ENCODE measurements around the gene GEMIN7. TPM values are rescaled to one million over a fixed set of nuclear protein-coding genes. Genes with fewer than 3 reads are reported as not detected.

GEMIN7 gene
- total and polyA plus RNA-seq, 8 donors: 18.9 to 25.4 (median 21.5) TPM

- Histone ChIP-seq H3K27me3 (no peaks in the 10 kb centered on the region), H3K4me3 (no peak overlapping the region), H3K27ac (peak overlapping the region in 1 of 2 donors; percentile 20), H3K9me3 (no peaks in the 10 kb centered on the region), H3K36me3 (peaks cover 0 to 65% of the 10 kb centered on the region in 2 donors), H3K4me1 (peaks cover 0 to 67% of the 10 kb centered on the region in 2 donors)
- ATAC-seq: peak; percentile 72
- intact Hi-C loops (cut with DNase I): no loop called here
- DNase-seq: no peak
- TF ChIP-seq CTCF (IDR thresholded peaks at IDR 0.05): no peak
These were observed 33.2 kb upstream of the GEMIN7 start for GRCh38 chr19:45045671-45046353.

GRCh38 chr19:45046355-45046754 lies 32.7 kb upstream of the GEMIN7 start:
- TF ChIP-seq CTCF (IDR thresholded peaks at IDR 0.05): no peak
- ATAC-seq (no peak), DNase-seq (no peak)
- intact Hi-C loops (cut with DNase I): no loop called here
- H3K36me3 ChIP-seq: peaks cover 0 to 62% of the 10 kb centered on the region in 2 donors
- H3K4me3 ChIP-seq: no peak overlapping the region
- peaks cover 0 to 61% of the 10 kb centered on the region in 2 donors for H3K4me1 ChIP-seq
- peak overlapping the region in 1 of 2 donors; percentile 74 for H3K27ac ChIP-seq
- H3K9me3 ChIP-seq: no peaks in the 10 kb centered on the region
- H3K27me3 ChIP-seq: no peaks in the 10 kb centered on the region

GRCh38 chr19:45047188-45047797 lies 31.8 kb upstream of the GEMIN7 start:
- ATAC-seq: peak; percentile 41

GRCh38 chr19:45049073-45049736 lies 29.9 kb upstream of the GEMIN7 start:
- no peak overlapping the region for H3K27ac ChIP-seq
- DNase-seq: no peak
- no peak for ATAC-seq
- peaks cover 0 to 64% of the 10 kb centered on the region in 2 donors for H3K36me3 ChIP-seq
- peaks cover 0 to 45% of the 10 kb centered on the region in 2 donors for H3K4me1 ChIP-seq
- H3K9me3 ChIP-seq: no peaks in the 10 kb centered on the region
- TF ChIP-seq CTCF (IDR thresholded peaks at IDR 0.05): no peak
- intact Hi-C loops (cut with DNase I): no loop called here
- no peaks in the 10 kb centered on the region for H3K27me3 ChIP-seq
- H3K4me3 ChIP-seq: no peak overlapping the region

More at GRCh38 chr19:45047188-45047797, 31.8 kb upstream of the GEMIN7 start:
- Histone ChIP-seq H3K9me3 (no peaks in the 10 kb centered on the region), H3K4me1 (peaks cover 0 to 52% of the 10 kb centered on the region in 2 donors), H3K4me3 (no peak overlapping the region), H3K27ac (peak overlapping the region in 1 of 2 donors; percentile 74), H3K36me3 (peaks cover 0 to 62% of the 10 kb centered on the region in 2 donors), H3K27me3 (no peaks in the 10 kb centered on the region)
- no peak for DNase-seq
- no peak for TF ChIP-seq CTCF (IDR thresholded peaks at IDR 0.05)
- intact Hi-C loops (cut with DNase I): no loop called here

GRCh38 chr19:45050036-45050435 lies 29.0 kb upstream of the GEMIN7 start:
- intact Hi-C loops (cut with DNase I): no loop called here
- no peak overlapping the region for H3K4me3 ChIP-seq
- peaks cover 0 to 64% of the 10 kb centered on the region in 2 donors for H3K36me3 ChIP-seq
- ATAC-seq (no peak), DNase-seq (no peak)
- no peaks in the 10 kb centered on the region for H3K27me3 ChIP-seq
- H3K9me3 ChIP-seq: no peaks in the 10 kb centered on the region
- TF ChIP-seq CTCF (IDR thresholded peaks at IDR 0.05): no peak
- no peak overlapping the region for H3K27ac ChIP-seq
- H3K4me1 ChIP-seq: peaks cover 0 to 37% of the 10 kb centered on the region in 2 donors

All from left lung (tissue), 10 donors.